ENCODE results near the gene ZMYND8. TPM values are rescaled to one million over a fixed set of nuclear protein-coding genes. Genes with fewer than 3 reads are reported as not detected.

The ZMYND8 gene
- total RNA-seq, 2 donors from 2014 or later = 18.9 to 19.1 TPM

DNA sequence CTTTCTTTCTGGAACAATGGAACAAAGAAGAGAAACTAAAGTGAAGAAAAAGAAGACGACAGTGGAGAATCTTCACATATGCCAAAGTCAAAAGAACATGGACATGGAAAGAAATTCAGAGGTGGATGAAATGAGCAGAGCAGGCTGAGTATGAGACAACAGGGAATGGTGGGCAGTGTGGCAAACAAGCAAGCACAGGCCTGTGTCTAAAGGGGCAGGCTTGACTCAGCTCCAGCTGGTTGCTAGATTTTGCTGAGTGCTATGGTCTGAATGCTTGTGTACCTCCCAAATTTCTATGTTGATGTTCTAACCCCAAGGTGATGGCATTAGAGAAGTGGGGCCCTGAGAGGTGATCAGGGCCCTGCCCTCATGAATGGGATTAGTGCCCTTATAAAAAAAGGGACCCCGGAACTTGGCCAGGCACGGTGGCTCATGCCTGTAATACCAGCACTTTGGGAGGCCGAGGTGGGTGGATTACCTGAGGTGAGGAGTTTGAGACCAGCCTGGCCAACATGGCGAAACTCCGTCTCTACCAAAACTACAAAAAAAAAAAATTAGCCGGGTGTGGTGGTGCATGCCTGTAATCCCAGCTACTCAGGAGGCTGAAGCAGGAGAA is 49.6 kb downstream of the ZMYND8 start:
- H3K4me1 ChIP-seq = peaks cover 25% of the 10 kb centered on the region
- 94 to 95% methylated on average over 7 of the region's 7 CpGs for WGBS, 2 donors
- DNase-seq = no peak
- no peaks in the 10 kb centered on the region for H3K36me3 ChIP-seq (replicated peaks in 1 of 2; ENCODE audit: insufficient read depth in 1 of 2, low read depth in 2 of 2)
- ATAC-seq = no peak
- no peaks in the 10 kb centered on the region for H3K9me3 ChIP-seq
- no peak for TF ChIP-seq POLR2A (IDR thresholded peaks at IDR 0.05)
- TF ChIP-seq, protein P1, sequence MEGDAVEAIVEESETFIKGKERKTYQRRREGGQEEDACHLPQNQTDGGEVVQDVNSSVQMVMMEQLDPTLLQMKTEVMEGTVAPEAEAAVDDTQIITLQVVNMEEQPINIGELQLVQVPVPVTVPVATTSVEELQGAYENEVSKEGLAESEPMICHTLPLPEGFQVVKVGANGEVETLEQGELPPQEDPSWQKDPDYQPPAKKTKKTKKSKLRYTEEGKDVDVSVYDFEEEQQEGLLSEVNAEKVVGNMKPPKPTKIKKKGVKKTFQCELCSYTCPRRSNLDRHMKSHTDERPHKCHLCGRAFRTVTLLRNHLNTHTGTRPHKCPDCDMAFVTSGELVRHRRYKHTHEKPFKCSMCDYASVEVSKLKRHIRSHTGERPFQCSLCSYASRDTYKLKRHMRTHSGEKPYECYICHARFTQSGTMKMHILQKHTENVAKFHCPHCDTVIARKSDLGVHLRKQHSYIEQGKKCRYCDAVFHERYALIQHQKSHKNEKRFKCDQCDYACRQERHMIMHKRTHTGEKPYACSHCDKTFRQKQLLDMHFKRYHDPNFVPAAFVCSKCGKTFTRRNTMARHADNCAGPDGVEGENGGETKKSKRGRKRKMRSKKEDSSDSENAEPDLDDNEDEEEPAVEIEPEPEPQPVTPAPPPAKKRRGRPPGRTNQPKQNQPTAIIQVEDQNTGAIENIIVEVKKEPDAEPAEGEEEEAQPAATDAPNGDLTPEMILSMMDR (IDR thresholded peaks at IDR 0.05) = no peak
- no peaks in the 10 kb centered on the region for H3K27me3 ChIP-seq
- intact Hi-C loops (cut with DNase I) = no loop called here
- no peak overlapping the region for H3K4me3 ChIP-seq
- H3K27ac ChIP-seq = no peak overlapping the region

DNA sequence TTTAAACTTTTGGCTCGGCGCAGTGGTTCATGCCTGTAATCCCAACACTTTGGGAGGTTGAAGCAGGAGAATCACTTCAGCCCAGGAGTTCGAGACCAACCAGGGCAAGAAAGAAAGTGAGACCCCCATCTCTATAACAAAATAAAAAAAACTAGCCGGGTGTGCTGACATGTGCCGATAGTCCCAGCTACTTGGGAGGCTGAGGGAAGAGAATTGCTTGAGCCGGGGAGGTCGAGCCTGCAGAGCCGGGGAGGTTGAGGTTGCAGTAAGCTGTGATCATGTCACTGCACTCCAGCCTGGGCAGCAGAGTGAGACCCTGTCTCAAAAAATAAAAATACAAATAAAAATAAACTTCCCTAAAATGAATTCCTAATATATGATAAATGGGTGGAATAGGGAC is 50.4 kb downstream of the ZMYND8 start:
- Histone ChIP-seq H3K9me3 (no peaks in the 10 kb centered on the region), H3K36me3 (replicated peaks in 1 of 2; ENCODE audit: insufficient read depth in 1 of 2, low read depth in 2 of 2) (no peaks in the 10 kb centered on the region), H3K27me3 (no peaks in the 10 kb centered on the region), H3K4me1 (peaks cover 25% of the 10 kb centered on the region), H3K27ac (no peak overlapping the region), H3K4me3 (no peak overlapping the region)
- ATAC-seq = no peak
- no peak for DNase-seq
- no peak for TF ChIP-seq POLR2A (IDR thresholded peaks at IDR 0.05)
- TF ChIP-seq, protein P1 (IDR thresholded peaks at IDR 0.05) = no peak
- intact Hi-C loops (cut with DNase I) = no loop called here
- 89 to 92% methylated on average over 8 of the region's 8 CpGs for WGBS, 2 donors

DNA sequence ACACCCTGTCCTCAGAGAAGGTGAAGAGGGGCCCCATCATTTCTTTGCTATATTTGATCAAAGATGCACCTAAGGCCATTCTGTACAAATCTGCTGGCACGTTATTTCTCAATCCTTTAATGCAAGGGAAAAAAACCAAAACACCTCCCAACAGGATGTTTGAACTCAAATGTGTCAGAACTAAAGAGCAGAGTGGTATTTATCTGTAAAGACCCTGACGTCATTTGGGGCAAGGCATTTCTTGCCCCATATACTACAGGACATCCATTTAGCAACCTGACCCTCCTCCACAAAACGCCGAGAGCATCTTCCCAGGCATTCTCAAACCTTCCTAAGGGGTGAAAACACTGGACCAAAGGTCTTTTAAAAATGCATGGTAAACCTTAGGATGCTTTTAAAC is 50.8 kb downstream of the ZMYND8 start:
- H3K27ac ChIP-seq = peak overlapping the region in 1 of 4 donors; percentile 58
- no peaks in the 10 kb centered on the region for H3K27me3 ChIP-seq
- no peak overlapping the region for H3K4me3 ChIP-seq
- no peaks in the 10 kb centered on the region for H3K9me3 ChIP-seq
- intact Hi-C loops (cut with DNase I) = no loop called here
- DNase-seq (no peak), ATAC-seq (no peak)
- no peak for TF ChIP-seq POLR2A (IDR thresholded peaks at IDR 0.05)
- TF ChIP-seq, protein P1 (IDR thresholded peaks at IDR 0.05) = no peak
- 91 to 97% methylated on average over 4 of the region's 4 CpGs for WGBS, 2 donors
- no peaks in the 10 kb centered on the region for H3K36me3 ChIP-seq (replicated peaks in 1 of 2; ENCODE audit: insufficient read depth in 1 of 2, low read depth in 2 of 2)
- H3K4me1 ChIP-seq = peaks cover 25% of the 10 kb centered on the region

DNA sequence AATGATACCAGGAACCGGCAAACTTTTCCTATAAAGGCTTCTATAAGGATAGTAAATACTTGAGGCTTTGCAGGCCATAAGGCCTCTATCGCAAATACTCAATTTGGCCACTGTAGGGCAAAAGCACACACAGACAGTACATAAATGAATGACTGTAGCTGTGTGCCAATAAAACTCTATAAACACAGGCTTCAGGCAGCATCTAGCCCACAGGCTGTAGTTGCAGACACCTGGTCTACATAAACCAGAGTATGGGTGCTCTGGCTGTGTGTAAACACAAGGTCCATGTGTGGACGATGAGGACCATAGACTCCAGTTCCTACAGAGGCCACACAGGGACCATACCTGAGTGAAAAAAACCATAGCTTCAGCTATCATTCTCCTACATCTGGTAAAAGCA is 52.2 kb downstream of the ZMYND8 start:
- H3K27me3 ChIP-seq = no peaks in the 10 kb centered on the region
- no peaks in the 10 kb centered on the region for H3K9me3 ChIP-seq
- 42 to 49% methylated on average over 3 of the region's 3 CpGs for WGBS, 2 donors
- H3K27ac ChIP-seq = peak overlapping the region in 3 of 4 donors; percentile 58 to 64 (median 58)
- intact Hi-C loops (cut with DNase I) = no loop called here
- no peaks in the 10 kb centered on the region for H3K36me3 ChIP-seq (replicated peaks in 1 of 2; ENCODE audit: insufficient read depth in 1 of 2, low read depth in 2 of 2)
- TF ChIP-seq, protein P1 (IDR thresholded peaks at IDR 0.05) = peak in 4 of 7 experiments; percentile 11 to 42 (median 30)
- no peak for TF ChIP-seq POLR2A (IDR thresholded peaks at IDR 0.05)
- ATAC-seq (peak; percentile 59), DNase-seq (peak in 1 of 4 donors; percentile 26)
- peaks cover 25% of the 10 kb centered on the region for H3K4me1 ChIP-seq
- no peak overlapping the region for H3K4me3 ChIP-seq

DNA sequence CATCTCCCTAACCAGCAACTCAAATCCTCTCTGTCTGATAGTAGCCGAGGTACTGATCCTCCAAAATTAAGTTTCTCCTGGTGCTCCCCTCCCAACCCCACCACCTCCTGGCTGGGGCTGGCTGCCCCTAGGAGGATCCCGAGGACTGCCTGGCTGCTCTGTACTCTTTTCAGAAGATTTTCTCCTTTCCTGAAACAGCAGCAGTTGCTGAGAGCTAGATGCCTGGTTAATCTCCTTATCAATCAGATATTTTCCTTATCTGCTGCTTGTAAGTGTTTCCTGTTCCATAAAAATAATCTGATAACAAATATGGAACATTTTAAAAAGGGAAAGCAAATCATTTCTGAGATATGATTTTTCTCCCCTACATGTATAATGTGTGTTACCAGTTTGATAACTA is 52.8 kb downstream of the ZMYND8 start:
- TF ChIP-seq, protein P1 (IDR thresholded peaks at IDR 0.05) = no peak
- TF ChIP-seq POLR2A (IDR thresholded peaks at IDR 0.05) = no peak
- Histone ChIP-seq H3K36me3 (replicated peaks in 1 of 2; ENCODE audit: insufficient read depth in 1 of 2, low read depth in 2 of 2) (no peaks in the 10 kb centered on the region), H3K4me1 (peaks cover 25% of the 10 kb centered on the region), H3K4me3 (no peak overlapping the region), H3K9me3 (no peaks in the 10 kb centered on the region), H3K27me3 (no peaks in the 10 kb centered on the region), H3K27ac (peak overlapping the region in 3 of 4 donors; percentile 31 to 64 (median 58))
- intact Hi-C loops (cut with DNase I) = no loop called here
- DNase-seq (no peak), ATAC-seq (peak; percentile 21)
- WGBS, 2 donors = 53% methylated on average over 2 of the region's 2 CpGs
